GM12864 (cell line): Measurements from ENCODE around the gene CACNA2D3.

ENCODE experiments used
- DNase-seq: peaks from one replicate; pipeline ENCODE4 v3.0.0-alpha.2; 2011; ENCODE audit warnings: low read depth
- H3K4me3 ChIP-seq: 2 replicates; pipeline ENCODE4 v1.5.1; 2011; ENCODE audit warnings: mild to moderate bottlenecking, low read depth, low read length, control low read depth
- TF ChIP-seq, protein P1 (sequence below): IDR thresholded peaks from 2 replicates; pipeline ENCODE4 v1.5.1; 2011; ENCODE audit warnings: low read depth, mild to moderate bottlenecking, moderate library complexity, low read length, control low read depth, inconsistent platforms; ENCODE audit errors: missing control alignments

CACNA2D3 gene

DNA sequence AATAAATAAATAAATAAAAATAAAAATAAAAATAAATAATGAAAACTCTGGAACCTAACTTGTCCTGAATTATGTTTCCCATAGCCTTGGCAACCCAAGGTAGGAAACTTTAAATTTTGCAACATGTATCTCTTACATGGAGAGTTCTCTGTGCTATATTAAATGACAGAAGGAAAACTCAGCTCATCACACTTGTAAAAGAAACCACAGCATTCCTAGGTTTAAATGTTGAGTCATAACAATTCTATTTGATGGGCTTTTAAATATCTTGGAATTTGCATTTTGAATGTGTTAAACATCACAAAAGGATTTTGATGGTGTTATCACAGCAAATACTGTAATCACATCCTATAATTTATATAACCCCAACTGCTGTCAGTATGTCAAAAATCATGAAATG lies 661.3 kb downstream of the CACNA2D3 start:
- DNase-seq, result no peak
- TF ChIP-seq, protein P1, sequence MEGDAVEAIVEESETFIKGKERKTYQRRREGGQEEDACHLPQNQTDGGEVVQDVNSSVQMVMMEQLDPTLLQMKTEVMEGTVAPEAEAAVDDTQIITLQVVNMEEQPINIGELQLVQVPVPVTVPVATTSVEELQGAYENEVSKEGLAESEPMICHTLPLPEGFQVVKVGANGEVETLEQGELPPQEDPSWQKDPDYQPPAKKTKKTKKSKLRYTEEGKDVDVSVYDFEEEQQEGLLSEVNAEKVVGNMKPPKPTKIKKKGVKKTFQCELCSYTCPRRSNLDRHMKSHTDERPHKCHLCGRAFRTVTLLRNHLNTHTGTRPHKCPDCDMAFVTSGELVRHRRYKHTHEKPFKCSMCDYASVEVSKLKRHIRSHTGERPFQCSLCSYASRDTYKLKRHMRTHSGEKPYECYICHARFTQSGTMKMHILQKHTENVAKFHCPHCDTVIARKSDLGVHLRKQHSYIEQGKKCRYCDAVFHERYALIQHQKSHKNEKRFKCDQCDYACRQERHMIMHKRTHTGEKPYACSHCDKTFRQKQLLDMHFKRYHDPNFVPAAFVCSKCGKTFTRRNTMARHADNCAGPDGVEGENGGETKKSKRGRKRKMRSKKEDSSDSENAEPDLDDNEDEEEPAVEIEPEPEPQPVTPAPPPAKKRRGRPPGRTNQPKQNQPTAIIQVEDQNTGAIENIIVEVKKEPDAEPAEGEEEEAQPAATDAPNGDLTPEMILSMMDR, result no peak
- H3K4me3 ChIP-seq, result no peak overlapping the region

- DNase-seq, result no peak
- TF ChIP-seq, protein P1, result no peak
- no peak overlapping the region for H3K4me3 ChIP-seq
Observed at GRCh38 chr3:54784021-54784420, 661.7 kb downstream of the CACNA2D3 start.

GRCh38 chr3:54785976-54786375 lies 663.6 kb downstream of the CACNA2D3 start:
- TF ChIP-seq, protein P1, result no peak
- DNase-seq, result no peak
- no peak overlapping the region for H3K4me3 ChIP-seq

GRCh38 chr3:54790051-54790450 lies 667.7 kb downstream of the CACNA2D3 start:
- no peak overlapping the region for H3K4me3 ChIP-seq
- DNase-seq, result no peak
- TF ChIP-seq, protein P1, result no peak

- no peak for DNase-seq
- TF ChIP-seq, protein P1, result no peak
- H3K4me3 ChIP-seq, result no peak overlapping the region
Observed at GRCh38 chr3:54791501-54792156, 669.3 kb downstream of the CACNA2D3 start.

GRCh38 chr3:54792584-54792983 lies 670.2 kb downstream of the CACNA2D3 start:
- TF ChIP-seq, protein P1, result no peak
- H3K4me3 ChIP-seq, result no peak overlapping the region
- DNase-seq, result no peak

DNA sequence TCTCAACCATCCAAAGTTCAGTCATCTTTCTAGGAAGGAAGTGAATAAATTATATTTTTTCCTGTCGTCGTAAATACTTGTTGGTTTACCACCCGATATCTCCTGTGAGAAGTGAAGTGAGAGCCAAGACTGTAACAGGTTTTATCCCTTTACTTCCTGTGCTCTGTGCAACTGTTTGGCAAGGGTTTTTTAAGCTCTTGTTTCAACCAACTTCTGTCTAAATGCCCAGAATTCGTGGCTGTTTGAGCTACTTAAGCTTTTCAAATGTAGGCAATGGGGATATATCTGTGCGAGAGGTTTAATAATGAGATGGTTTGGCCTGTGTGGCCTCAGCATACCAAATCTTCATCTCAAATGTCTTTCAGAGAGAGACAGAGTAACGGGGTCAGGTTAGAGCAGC lies 670.8 kb downstream of the CACNA2D3 start:
- no peak for DNase-seq
- TF ChIP-seq, protein P1, result no peak
- no peak overlapping the region for H3K4me3 ChIP-seq
